SK-N-MC (cell line): ENCODE measurements around the gene SH2D2A.

Source experiments
- EZH2 ChIP-seq: fragments of 200-600 bp; sonication (generic); IDR thresholded peaks from one replicate; pipeline ENCODE4 v1.6.1; 2017; ENCODE audit warnings: antibody characterized with exemption
- POLR2AphosphoS5 ChIP-seq: IDR thresholded peaks from 2 replicates; pipeline ENCODE4 v1.6.1; 2012; ENCODE audit warnings: mild to moderate bottlenecking, low read depth, low read length, borderline replicate concordance

GRCh38 chr1:156789621-156790318 lies 26.9 kb downstream of the SH2D2A start:
- TF ChIP-seq POLR2AphosphoS5 (no peak), EZH2 (no peak)
